Measurements from ENCODE around the gene RIMBP2. TPM values are rescaled to one million over a fixed set of nuclear protein-coding genes. Genes with fewer than 3 reads are reported as not detected.
A peak's percentile ranks its signal among the peaks of the same experiment; 100 is the strongest.

Gene RIMBP2
- total RNA-seq, 1 donor from 2014 or later, result 0.09 TPM

- Histone ChIP-seq H3K4me3 (no peak overlapping the region), H3K27ac (no peak overlapping the region), H3K4me1 (no peaks in the 10 kb centered on the region), H3K9me3 (no peaks in the 10 kb centered on the region), H3K27me3 (peaks cover 5% of the 10 kb centered on the region), H3K36me3 (no peaks in the 10 kb centered on the region)
- ATAC-seq, result no peak
- no peak for DNase-seq
- TF ChIP-seq CTCF (IDR thresholded peaks at IDR 0.05), result no peak
- intact Hi-C loops (cut with DNase I), result no loop called here
Observed at GRCh38 chr12:130480887-130481286, 235.2 kb downstream of the RIMBP2 start.

GRCh38 chr12:130480231-130480630, 235.9 kb downstream of the RIMBP2 start:
- no peaks in the 10 kb centered on the region for H3K36me3 ChIP-seq
- intact Hi-C loops (cut with DNase I), result no loop called here
- no peak for DNase-seq
- no peak for ATAC-seq
- H3K27me3 ChIP-seq, result peaks cover 8% of the 10 kb centered on the region
- H3K4me3 ChIP-seq, result no peak overlapping the region
- no peak overlapping the region for H3K27ac ChIP-seq
- no peaks in the 10 kb centered on the region for H3K9me3 ChIP-seq
- H3K4me1 ChIP-seq, result no peaks in the 10 kb centered on the region
- no peak for TF ChIP-seq CTCF (IDR thresholded peaks at IDR 0.05)

GRCh38 chr12:130479401-130480125, 236.5 kb downstream of the RIMBP2 start:
- H3K4me1 ChIP-seq, result no peaks in the 10 kb centered on the region
- H3K27ac ChIP-seq, result no peak overlapping the region
- no peak for TF ChIP-seq CTCF (IDR thresholded peaks at IDR 0.05)
- no peaks in the 10 kb centered on the region for H3K9me3 ChIP-seq
- H3K4me3 ChIP-seq, result no peak overlapping the region
- DNase-seq, result no peak
- intact Hi-C loops (cut with DNase I), result no loop called here
- peaks cover 8% of the 10 kb centered on the region for H3K27me3 ChIP-seq
- H3K36me3 ChIP-seq, result no peaks in the 10 kb centered on the region
- ATAC-seq, result no peak

GRCh38 chr12:130478786-130479185, 237.3 kb downstream of the RIMBP2 start:
- no peaks in the 10 kb centered on the region for H3K4me1 ChIP-seq
- H3K4me3 ChIP-seq, result no peak overlapping the region
- no peaks in the 10 kb centered on the region for H3K9me3 ChIP-seq
- peak; percentile 26 for ATAC-seq
- no peak overlapping the region for H3K27ac ChIP-seq
- TF ChIP-seq CTCF (IDR thresholded peaks at IDR 0.05), result no peak
- no peaks in the 10 kb centered on the region for H3K36me3 ChIP-seq
- no peak for DNase-seq
- intact Hi-C loops (cut with DNase I), result no loop called here
- peaks cover 8% of the 10 kb centered on the region for H3K27me3 ChIP-seq

GRCh38 chr12:130477701-130478100, 238.4 kb downstream of the RIMBP2 start:
- intact Hi-C loops (cut with DNase I), result no loop called here

More at GRCh38 chr12:130477701-130478100, 238.4 kb downstream of the RIMBP2 start:
- no peak for TF ChIP-seq CTCF (IDR thresholded peaks at IDR 0.05)
- H3K36me3 ChIP-seq, result no peaks in the 10 kb centered on the region
- no peak overlapping the region for H3K27ac ChIP-seq
- no peak overlapping the region for H3K4me3 ChIP-seq
- ATAC-seq (no peak), DNase-seq (no peak)
- peaks cover 8% of the 10 kb centered on the region for H3K27me3 ChIP-seq
- H3K9me3 ChIP-seq, result no peaks in the 10 kb centered on the region
- no peaks in the 10 kb centered on the region for H3K4me1 ChIP-seq
